B cell (primary cell): ENCODE measurements around the gene CAAP1. TPM values are rescaled to one million over a fixed set of nuclear protein-coding genes. Genes with fewer than 3 reads are reported as not detected.
"Not testable (repeated sequence)": the region's sequence is repeated elsewhere in the genome, so short reads cannot be mapped to it uniquely, and the experiment has no call there.

ENCODE experiments used
- ATAC-seq: fragments of 200-7000 bp; cut with Tn5 transposase; one replicate; pipeline ENCODE4 v1.10.0; 2021; ENCODE audit warnings: low read depth, mild to moderate bottlenecking, moderate number of reproducible peaks, moderate library complexity
- CTCF ChIA-PET: fragments of 350-600 bp; sonication (Branson Sonifier 250); formaldehyde crosslinking; loops from one replicate; lab custom pipeline; 2021; ENCODE audit warnings: antibody characterized with exemption, inconsistent platforms; lab: Charles Lee
- POLR2A ChIA-PET: fragments of 350-600 bp; sonication (Branson Sonifier 250); formaldehyde crosslinking; loops from one replicate; lab custom pipeline; 2021; ENCODE audit warnings: antibody characterized with exemption; lab: Charles Lee
- DNase-seq: peaks from one replicate; pipeline ENCODE4 v3.0.0; 2013
- H2AFZ ChIP-seq: 2 replicates; pipeline ENCODE4 v1.6.1; 2012; ENCODE audit warnings: mild to moderate bottlenecking, low read depth, low read length; ENCODE audit not compliant: insufficient read depth, poor library complexity, severe bottlenecking
- H3K27ac ChIP-seq, 2 donors: 1 replicate in 1 of 2; 2 replicates in 1 of 2; pipeline ENCODE4 v1.5.1; 2012 to 2013; ENCODE audit warnings: low read length in 2 of 2, mild to moderate bottlenecking in 2 of 2, moderate library complexity in 1 of 2
- H3K27me3 ChIP-seq, 4 experiments: fragments of 200-600 bp in 1 of 4; sonication (generic) in 1 of 4; replicated peaks in 1 of 4; 1 replicate in 2 of 4; 2 replicates in 2 of 4; pipeline versions ENCODE4 v1.6.1 to v1.7.0; 2013 to 2016; ENCODE audit warnings: low read length in 3 of 4, mild to moderate bottlenecking in 2 of 4, mixed read lengths in 1 of 4, moderate library complexity in 1 of 4; ENCODE audit not compliant: insufficient read depth in 4 of 4, control insufficient read depth in 3 of 4; ENCODE audit errors: control extremely low read depth in 1 of 4
- H3K36me3 ChIP-seq, 2 experiments: replicated peaks in 1 of 2; 1 replicate in 1 of 2; 2 replicates in 1 of 2; pipeline versions ENCODE4 v1.6.1 to v1.7.1; 2013; ENCODE audit warnings: low read length in 1 of 2; ENCODE audit not compliant: insufficient read depth in 2 of 2, control insufficient read depth in 1 of 2; ENCODE audit errors: control extremely low read depth in 1 of 2, extremely low read depth in 1 of 2
- H3K4me1 ChIP-seq, 2 donors: fragments of 200-600 bp in 1 of 2; sonication (generic) in 1 of 2; 1 replicate in 1 of 2; 2 replicates in 1 of 2; pipeline versions ENCODE4 v1.5.1 to v1.6.1; 2013 to 2017; ENCODE audit warnings: low read length in 2 of 2; ENCODE audit not compliant: control insufficient read depth in 2 of 2, insufficient read depth in 2 of 2
- H3K4me2 ChIP-seq: replicated peaks from 2 replicates; pipeline ENCODE3; 2012; ENCODE audit warnings: mild to moderate bottlenecking, low read depth, low read length; ENCODE audit not compliant: poor library complexity, severe bottlenecking
- H3K4me3 ChIP-seq, 5 experiments: fragments of 200-600 bp in 1 of 5; sonication (generic) in 1 of 5; 1 replicate in 3 of 5; 2 replicates in 2 of 5; pipeline versions ENCODE4 v1.5.1 to v1.7.0; 2011 to 2016; ENCODE audit warnings: low read length in 4 of 5, mild to moderate bottlenecking in 4 of 5, low read depth in 2 of 5, control low read depth in 1 of 5, moderate library complexity in 1 of 5; ENCODE audit not compliant: insufficient read depth in 1 of 5; ENCODE audit errors: control extremely low read depth in 1 of 5, extremely low read depth in 1 of 5
- H3K79me2 ChIP-seq: fragments of 200-600 bp; sonication (generic); one replicate; pipeline ENCODE4 v1.6.0; 2016; ENCODE audit warnings: low read length; ENCODE audit not compliant: control insufficient read depth, insufficient read depth
- H3K9ac ChIP-seq: fragments of 200-600 bp; sonication (generic); 2 replicates; pipeline ENCODE4 v1.6.1; 2017; ENCODE audit warnings: mild to moderate bottlenecking, low read length, moderate library complexity
- H3K9me3 ChIP-seq, 3 donors: one replicate each; pipeline versions ENCODE4 v1.6.1 to v1.7.1; 2013; ENCODE audit warnings: low read length in 2 of 3; ENCODE audit not compliant: control insufficient read depth in 2 of 3, insufficient read depth in 1 of 3; ENCODE audit errors: control extremely low read depth in 1 of 3
- H4K20me1 ChIP-seq: 2 replicates; pipeline ENCODE4 v1.6.0; 2012; ENCODE audit warnings: mild to moderate bottlenecking, low read length; ENCODE audit not compliant: insufficient read depth, control insufficient read depth, poor library complexity, severe bottlenecking
- H3K27ac Mint-ChIP-seq: one replicate; pipeline ENCODE4 v1.8.0; 2021; ENCODE audit warnings: mixed read lengths
- H3K27me3 Mint-ChIP-seq: one replicate; pipeline ENCODE4 v1.8.0; 2021; ENCODE audit warnings: mixed read lengths
- H3K4me1 Mint-ChIP-seq: one replicate; pipeline ENCODE4 v1.8.0; 2021; ENCODE audit warnings: mixed read lengths
- H3K4me3 Mint-ChIP-seq: one replicate; pipeline ENCODE4 v1.8.0; 2021; ENCODE audit warnings: mixed read lengths
- H3K9me3 Mint-ChIP-seq: one replicate; pipeline ENCODE4 v1.8.0; 2022; ENCODE audit warnings: mixed read lengths; ENCODE audit not compliant: insufficient read depth
- EZH2 ChIP-seq: IDR thresholded peaks from 2 replicates; pipeline ENCODE4 v1.6.1; 2012; ENCODE audit warnings: borderline replicate concordance, low read depth, mild to moderate bottlenecking, moderate library complexity, low read length; ENCODE audit not compliant: insufficient read depth, poor library complexity, severe bottlenecking
- WGBS: methylation state at CpG from one replicate; pipeline ENCODE4 v1.1.5; 2013; ENCODE audit warnings: missing lambda C conversion rate; ENCODE audit not compliant: insufficient coverage; 5-methylcytosine and 5-hydroxymethylcytosine counted together
- intact Hi-C: fragments of 100-400 bp; cut with micrococcal nuclease; formaldehyde crosslinking; loops from one replicate; pipeline ENCODE4 v1.10.0; 2022
- polyA plus RNA-seq: library from polyadenylated mRNA; depleted of rRNA; stranded (reverse); fragments of >200 nt; gene quantifications from 2 replicates; pipeline ENCODE4 v1.2.3, GENCODE V29; 2012
- total RNA-seq, 2 donors: library from RNA; stranded (reverse); fragments of 120-200 nt in 1 of 2; gene quantifications; 1 replicate in 1 of 2; 2 replicates in 1 of 2; pipeline versions ENCODE4 v1.2.3 to v1.2.4, GENCODE V29; 2013 to 2022
- TF ChIP-seq, protein P1 (sequence below): fragments of 200-600 bp; IDR thresholded peaks from one replicate; pipeline ENCODE4 v1.8.0; 2022; ENCODE audit warnings: antibody characterized with exemption, mild to moderate bottlenecking

CAAP1 gene
- total and polyA plus RNA-seq, 2 donors (not counting 1 experiment from before 2014, with no cell fraction given) = 8.5 to 13.3 TPM

DNA sequence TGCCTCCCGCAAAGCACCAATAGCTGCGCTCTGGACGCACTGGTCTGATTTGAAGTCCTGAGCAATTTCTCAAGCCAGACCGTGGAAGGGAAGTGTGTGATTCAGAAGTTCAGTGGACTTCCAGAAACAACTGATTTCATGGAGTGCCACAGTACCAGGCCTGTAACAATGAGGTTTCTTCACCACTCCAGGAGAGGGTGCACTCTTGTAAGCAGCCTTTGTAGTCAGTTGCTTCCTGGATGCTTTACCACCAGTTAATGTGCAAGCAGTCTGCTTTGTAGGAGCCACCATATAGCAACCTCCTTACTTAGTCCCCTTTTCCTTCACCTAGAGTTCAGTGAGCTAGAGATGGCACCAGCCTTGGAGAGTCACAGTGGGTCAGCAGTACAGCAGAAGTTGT lies 12.3 kb downstream of the CAAP1 start:
- Mint-ChIP-seq H3K4me3 (no peak overlapping the region), H3K27ac (no peak overlapping the region), H3K9me3 (peaks cover 13% of the 10 kb centered on the region), H3K27me3 (no peaks in the 10 kb centered on the region), H3K4me1 (no peaks in the 10 kb centered on the region)
- H3K27ac ChIP-seq = no peak overlapping the region
- no peak overlapping the region for H3K4me3 ChIP-seq
- TF ChIP-seq, protein P1, sequence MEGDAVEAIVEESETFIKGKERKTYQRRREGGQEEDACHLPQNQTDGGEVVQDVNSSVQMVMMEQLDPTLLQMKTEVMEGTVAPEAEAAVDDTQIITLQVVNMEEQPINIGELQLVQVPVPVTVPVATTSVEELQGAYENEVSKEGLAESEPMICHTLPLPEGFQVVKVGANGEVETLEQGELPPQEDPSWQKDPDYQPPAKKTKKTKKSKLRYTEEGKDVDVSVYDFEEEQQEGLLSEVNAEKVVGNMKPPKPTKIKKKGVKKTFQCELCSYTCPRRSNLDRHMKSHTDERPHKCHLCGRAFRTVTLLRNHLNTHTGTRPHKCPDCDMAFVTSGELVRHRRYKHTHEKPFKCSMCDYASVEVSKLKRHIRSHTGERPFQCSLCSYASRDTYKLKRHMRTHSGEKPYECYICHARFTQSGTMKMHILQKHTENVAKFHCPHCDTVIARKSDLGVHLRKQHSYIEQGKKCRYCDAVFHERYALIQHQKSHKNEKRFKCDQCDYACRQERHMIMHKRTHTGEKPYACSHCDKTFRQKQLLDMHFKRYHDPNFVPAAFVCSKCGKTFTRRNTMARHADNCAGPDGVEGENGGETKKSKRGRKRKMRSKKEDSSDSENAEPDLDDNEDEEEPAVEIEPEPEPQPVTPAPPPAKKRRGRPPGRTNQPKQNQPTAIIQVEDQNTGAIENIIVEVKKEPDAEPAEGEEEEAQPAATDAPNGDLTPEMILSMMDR = no peak
- TF ChIP-seq EZH2 = no peak
- H3K79me2 ChIP-seq = peaks cover 6% of the 10 kb centered on the region
- H2AFZ ChIP-seq = no peak overlapping the region
- CTCF ChIA-PET = no interaction called here
- H3K4me1 ChIP-seq = no peaks in the 10 kb centered on the region
- ATAC-seq (no peak), DNase-seq (no peak)
- H4K20me1 ChIP-seq = no peaks in the 10 kb centered on the region
- peaks cover 0 to 11% (median 8%) of the 10 kb centered on the region in 3 donors for H3K9me3 ChIP-seq
- peaks cover 9 to 48% of the 10 kb centered on the region in 2 experiments for H3K36me3 ChIP-seq
- no peak overlapping the region for H3K9ac ChIP-seq
- 100% methylated on average over 4 of the region's 4 CpGs for WGBS
- no peak overlapping the region for H3K4me2 ChIP-seq
- intact Hi-C loops = no loop called here
- H3K27me3 ChIP-seq = no peaks in the 10 kb centered on the region
- POLR2A ChIA-PET = no interaction called here

DNA sequence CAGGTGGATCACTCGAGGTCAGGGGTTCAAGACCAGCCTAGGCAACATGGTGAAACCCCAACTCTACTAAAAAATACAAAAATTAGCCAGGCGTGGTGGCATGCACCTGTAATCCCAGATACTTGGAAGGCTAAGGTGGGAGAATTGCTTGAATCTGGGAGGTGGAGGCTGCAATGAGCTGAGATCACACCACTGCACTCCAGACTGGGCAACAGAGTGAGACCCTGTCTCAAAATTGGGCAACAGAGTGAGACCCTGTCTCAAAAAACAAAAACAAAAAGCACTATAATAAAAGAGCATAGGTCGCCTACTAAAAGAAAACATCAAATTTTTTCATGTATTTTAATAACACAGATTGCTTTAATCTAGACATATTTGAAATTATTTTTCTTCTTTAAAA lies 17.4 kb downstream of the CAAP1 start:
- POLR2A ChIA-PET, H3K79me2 ChIP-seq, intact Hi-C loops, H3K27ac ChIP-seq, H3K27me3 ChIP-seq, H3K4me3 Mint-ChIP-seq, H3K9ac ChIP-seq, H3K9me3 ChIP-seq, H3K4me2 ChIP-seq, CTCF ChIA-PET, DNase-seq, H2AFZ ChIP-seq, H3K27ac Mint-ChIP-seq, H3K4me1 ChIP-seq, H3K4me1 Mint-ChIP-seq, H3K4me3 ChIP-seq, ATAC-seq, H4K20me1 ChIP-seq, H3K27me3 Mint-ChIP-seq: not testable (repeated sequence)
- no CpG with 5 or more reads among the region's 3 CpGs for WGBS
- peaks cover 0 to 24% of the 10 kb centered on the region in 2 experiments for H3K36me3 ChIP-seq
- peaks cover 13% of the 10 kb centered on the region for H3K9me3 Mint-ChIP-seq
